NB4 (cell line): ENCODE data around the gene DTX3L.

Experiments
- DNase-seq: peaks from one replicate; pipeline ENCODE4 v3.0.0; 2010; ENCODE audit warnings: low read depth
- H3K4me3 ChIP-seq: one replicate; pipeline ENCODE4 v1.5.1; 2011; ENCODE audit warnings: mild to moderate bottlenecking, low read depth, low read length, moderate library complexity
- MYC ChIP-seq: IDR thresholded peaks from 2 replicates; pipeline ENCODE4 v1.6.1; 2011; ENCODE audit warnings: low read depth, low read length
- POLR2A ChIP-seq: IDR thresholded peaks from 2 replicates; pipeline ENCODE4 v1.6.1; 2011; ENCODE audit warnings: mild to moderate bottlenecking; ENCODE audit not compliant: insufficient read length; ENCODE audit errors: extremely low read depth
- TF ChIP-seq, protein P1 (sequence below): IDR thresholded peaks from one replicate; pipeline ENCODE4 v1.5.1; 2012; ENCODE audit warnings: low read depth, low read length
- TF ChIP-seq, protein P2 (sequence below): IDR thresholded peaks from 2 replicates; pipeline ENCODE4 v1.6.1; 2011; ENCODE audit warnings: low read depth, low read length

The DTX3L gene

DNA sequence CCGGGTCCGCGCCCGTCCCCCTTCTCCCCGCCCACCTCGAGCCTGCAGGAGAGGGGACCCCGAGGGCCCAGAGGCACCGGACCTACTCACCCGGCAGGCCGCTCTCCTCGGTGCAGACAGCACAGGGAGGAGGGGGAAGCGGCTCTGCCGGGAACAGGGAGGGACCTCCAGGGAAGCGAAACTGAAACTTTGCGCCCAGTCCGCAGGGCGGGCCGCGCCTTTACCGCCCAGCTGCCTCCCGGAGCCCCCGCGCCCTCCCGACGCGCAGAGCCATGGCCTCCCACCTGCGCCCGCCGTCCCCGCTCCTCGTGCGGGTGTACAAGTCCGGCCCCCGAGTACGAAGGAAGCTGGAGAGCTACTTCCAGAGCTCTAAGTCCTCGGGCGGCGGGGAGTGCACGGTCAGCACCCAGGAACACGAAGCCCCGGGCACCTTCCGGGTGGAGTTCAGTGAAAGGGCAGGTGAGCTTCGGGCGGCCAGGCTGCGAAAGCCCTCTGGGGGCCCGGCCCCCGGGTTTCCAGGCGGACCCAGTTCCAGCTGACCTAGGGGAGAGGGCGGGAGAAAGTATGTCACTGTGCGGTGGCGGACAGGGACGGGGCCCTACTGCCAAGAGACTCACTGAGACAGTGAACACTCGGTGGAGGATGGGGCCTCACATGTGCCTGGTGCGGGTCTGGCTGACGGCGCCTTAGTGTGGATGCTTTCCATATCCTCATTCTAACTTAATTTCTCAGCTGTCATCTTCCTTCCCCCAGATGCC is at the start of gene DTX3L, which contains the start of gene PARP9:
DTX3L (plus strand) TSS at position 184 of the 758 bp plus-strand sequence; CDS start at position 273, 89 bp downstream.
PARP9 (minus strand) TSS at position 146 of the 758 bp plus-strand sequence. CDS start 4,680 bp downstream, outside the sequence.
- peak; percentile 63 for TF ChIP-seq MYC
- TF ChIP-seq, protein P1, sequence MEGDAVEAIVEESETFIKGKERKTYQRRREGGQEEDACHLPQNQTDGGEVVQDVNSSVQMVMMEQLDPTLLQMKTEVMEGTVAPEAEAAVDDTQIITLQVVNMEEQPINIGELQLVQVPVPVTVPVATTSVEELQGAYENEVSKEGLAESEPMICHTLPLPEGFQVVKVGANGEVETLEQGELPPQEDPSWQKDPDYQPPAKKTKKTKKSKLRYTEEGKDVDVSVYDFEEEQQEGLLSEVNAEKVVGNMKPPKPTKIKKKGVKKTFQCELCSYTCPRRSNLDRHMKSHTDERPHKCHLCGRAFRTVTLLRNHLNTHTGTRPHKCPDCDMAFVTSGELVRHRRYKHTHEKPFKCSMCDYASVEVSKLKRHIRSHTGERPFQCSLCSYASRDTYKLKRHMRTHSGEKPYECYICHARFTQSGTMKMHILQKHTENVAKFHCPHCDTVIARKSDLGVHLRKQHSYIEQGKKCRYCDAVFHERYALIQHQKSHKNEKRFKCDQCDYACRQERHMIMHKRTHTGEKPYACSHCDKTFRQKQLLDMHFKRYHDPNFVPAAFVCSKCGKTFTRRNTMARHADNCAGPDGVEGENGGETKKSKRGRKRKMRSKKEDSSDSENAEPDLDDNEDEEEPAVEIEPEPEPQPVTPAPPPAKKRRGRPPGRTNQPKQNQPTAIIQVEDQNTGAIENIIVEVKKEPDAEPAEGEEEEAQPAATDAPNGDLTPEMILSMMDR, result no peak
- TF ChIP-seq, protein P2, sequence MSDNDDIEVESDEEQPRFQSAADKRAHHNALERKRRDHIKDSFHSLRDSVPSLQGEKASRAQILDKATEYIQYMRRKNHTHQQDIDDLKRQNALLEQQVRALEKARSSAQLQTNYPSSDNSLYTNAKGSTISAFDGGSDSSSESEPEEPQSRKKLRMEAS, result peak; percentile 50; the same call in 1 of the 2 replicates
- peak; percentile 48 for TF ChIP-seq POLR2A
- peak; percentile 88 for DNase-seq
- peak within 1 kb of the TSS; percentile 63 for H3K4me3 ChIP-seq

DNA sequence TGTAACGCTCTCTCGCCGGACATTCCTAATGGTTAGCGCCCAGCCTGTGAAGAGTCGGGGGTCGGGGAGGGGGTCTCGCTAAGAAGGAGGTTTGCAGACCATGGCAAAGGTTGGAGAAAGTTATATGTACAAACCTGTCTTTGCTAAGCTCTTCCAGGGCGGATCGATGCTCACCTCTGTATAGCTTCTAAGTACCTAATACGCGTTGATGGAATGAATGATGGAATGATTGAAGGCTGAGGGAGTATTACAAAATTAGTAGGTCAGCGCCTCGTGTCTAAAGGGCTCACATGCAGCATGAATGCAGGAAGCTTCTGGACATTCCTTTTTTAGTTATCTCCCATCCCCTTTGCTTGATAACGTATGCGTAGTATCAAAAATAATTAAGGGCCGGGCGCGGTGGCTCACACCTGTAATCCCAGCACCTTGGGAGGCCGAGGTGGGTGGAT is 49.1 kb upstream of the DTX3L start:
- peak overlapping the region; percentile 54 for H3K4me3 ChIP-seq
- TF ChIP-seq, protein P2, result no peak
- TF ChIP-seq POLR2A, result no peak
- TF ChIP-seq MYC, result no peak
- TF ChIP-seq, protein P1, result no peak
- DNase-seq, result no peak

DNA sequence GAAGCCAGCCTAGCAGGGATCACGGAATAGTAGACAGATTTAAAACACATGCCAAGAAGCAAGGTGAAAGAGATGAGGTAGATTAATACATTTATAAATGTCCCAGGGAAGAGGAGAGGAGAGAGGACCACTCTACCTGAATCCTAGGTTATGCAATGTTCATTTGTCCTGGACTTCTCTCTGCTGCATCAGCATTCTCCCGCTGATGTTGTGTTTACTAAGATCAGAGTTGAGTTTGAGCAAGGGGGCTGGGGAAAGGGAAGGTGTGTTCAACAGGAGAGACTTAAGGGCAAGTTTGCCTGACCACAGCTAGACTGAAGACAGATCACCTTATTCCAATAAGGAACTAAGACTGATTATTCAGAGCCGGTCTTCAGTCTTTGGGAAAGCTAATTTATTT is 48.3 kb upstream of the DTX3L start:
- H3K4me3 ChIP-seq, result no peak overlapping the region
- DNase-seq, result no peak
- TF ChIP-seq, protein P2, result no peak

DNA sequence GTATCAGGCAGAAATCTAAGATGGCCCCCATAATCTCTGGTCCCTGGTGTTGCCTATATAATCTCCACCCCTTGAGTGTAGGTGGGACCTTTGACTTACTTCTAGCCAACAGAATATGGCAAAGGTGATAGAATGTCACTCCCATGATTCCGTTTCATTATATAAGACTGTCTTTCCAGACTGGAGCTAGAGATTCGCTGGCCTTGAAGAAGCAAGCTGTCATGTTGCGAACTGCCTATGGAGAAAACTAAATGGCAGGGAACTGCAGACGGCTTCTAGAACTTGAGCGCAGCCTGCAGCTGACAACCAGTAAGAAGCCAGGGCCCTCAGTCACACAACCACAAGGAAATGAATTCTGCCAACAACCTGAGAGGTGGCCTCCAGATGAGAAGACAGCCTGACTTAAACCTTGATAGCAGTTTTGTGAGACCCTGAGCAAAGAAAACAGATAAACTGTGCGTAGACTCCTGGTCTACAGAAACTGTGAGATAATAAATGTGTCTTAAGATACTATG is 47.2 kb upstream of the DTX3L start:
- DNase-seq, result no peak
- TF ChIP-seq, protein P1, result no peak
- TF ChIP-seq, protein P2, result no peak
- TF ChIP-seq MYC (no peak), POLR2A (no peak)
- H3K4me3 ChIP-seq, result no peak overlapping the region

DNA sequence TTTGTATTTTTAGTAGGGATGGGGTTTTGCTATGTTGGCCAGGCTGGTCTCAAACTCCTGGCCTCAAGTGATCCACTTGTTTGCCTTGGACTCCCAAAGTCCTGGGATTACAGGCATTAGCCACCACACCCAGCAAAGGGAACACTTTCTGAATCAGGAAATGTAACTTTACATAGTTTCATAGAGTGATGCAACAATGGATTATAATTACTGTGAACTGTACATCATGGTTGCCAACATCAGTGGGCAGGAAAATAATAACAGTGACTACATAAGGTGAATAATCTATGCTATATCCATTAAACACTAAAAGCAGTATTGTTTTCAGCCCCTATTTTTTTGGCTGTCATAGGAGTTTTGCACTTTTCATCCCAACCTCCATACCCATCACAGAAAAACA is 44.4 kb upstream of the DTX3L start:
- TF ChIP-seq, protein P1, result no peak
- TF ChIP-seq POLR2A (no peak), MYC (no peak)
- TF ChIP-seq, protein P2, result no peak
- H3K4me3 ChIP-seq, result no peak overlapping the region
- no peak for DNase-seq

DNA sequence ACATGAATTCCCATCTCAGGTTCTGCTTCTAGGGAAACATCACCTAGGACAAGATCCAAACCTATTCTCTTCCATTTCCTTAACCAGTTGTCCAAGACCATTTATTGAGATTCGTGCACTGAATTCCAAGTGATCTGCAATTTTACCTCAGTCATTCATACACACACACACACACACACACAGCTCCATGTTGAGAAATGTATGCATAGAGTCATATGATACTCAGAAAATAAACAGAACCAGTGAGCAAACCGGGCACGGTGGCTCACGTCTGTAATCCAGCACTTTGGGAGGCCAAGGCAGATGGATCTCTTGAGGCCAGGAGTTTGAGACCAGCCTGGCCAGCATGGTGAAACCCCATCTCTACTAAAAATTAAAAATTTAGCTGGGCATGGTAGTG is 43.3 kb upstream of the DTX3L start:
- DNase-seq, result no peak
- no peak overlapping the region for H3K4me3 ChIP-seq
- TF ChIP-seq, protein P2, result no peak
- TF ChIP-seq, protein P1, result no peak
- TF ChIP-seq MYC (no peak), POLR2A (no peak)
